T-helper 9 cell (primary cell): ENCODE results near the gene MEGF6.
A peak's percentile ranks its signal among the peaks of the same experiment; 100 is the strongest.

Experiments
- DNase-seq: peaks from one replicate; pipeline ENCODE4 v3.0.0-alpha.2; 2020

Gene MEGF6

GRCh38 chr1:3500265-3500835 is 111.0 kb downstream of the MEGF6 start:
- no peak for DNase-seq

GRCh38 chr1:3499611-3500010 is 111.7 kb downstream of the MEGF6 start:
- no peak for DNase-seq

GRCh38 chr1:3498986-3499385 is 112.3 kb downstream of the MEGF6 start:
- DNase-seq, result no peak

GRCh38 chr1:3498246-3498930 is 112.9 kb downstream of the MEGF6 start:
- no peak for DNase-seq

GRCh38 chr1:3497521-3497920 is 113.8 kb downstream of the MEGF6 start:
- no peak for DNase-seq

GRCh38 chr1:3496916-3497315 is 114.4 kb downstream of the MEGF6 start:
- no peak for DNase-seq

GRCh38 chr1:3495776-3496745 is 115.2 kb downstream of the MEGF6 start:
- no peak for DNase-seq

- DNase-seq, result no peak
Measured at GRCh38 chr1:3494321-3495308, 116.7 kb downstream of the MEGF6 start.

GRCh38 chr1:3492545-3493246 is 118.6 kb downstream of the MEGF6 start:
- DNase-seq, result no peak

- peak; percentile 87 for DNase-seq
Measured at GRCh38 chr1:3491291-3492246, 119.7 kb downstream of the MEGF6 start.

- DNase-seq, result no peak
Measured at GRCh38 chr1:3490046-3490745, 121.1 kb downstream of the MEGF6 start.

GRCh38 chr1:3488432-3488831 is 122.9 kb downstream of the MEGF6 start:
- DNase-seq, result no peak

GRCh38 chr1:3485016-3485415 is 126.3 kb downstream of the MEGF6 start:
- DNase-seq, result no peak

GRCh38 chr1:3483801-3484444 is 127.4 kb downstream of the MEGF6 start:
- DNase-seq, result peak; percentile 27

GRCh38 chr1:3483380-3483779 is 127.9 kb downstream of the MEGF6 start:
- no peak for DNase-seq

GRCh38 chr1:3482378-3482849 is 128.9 kb downstream of the MEGF6 start:
- DNase-seq, result no peak

- no peak for DNase-seq
Measured at GRCh38 chr1:3481836-3482375, 129.4 kb downstream of the MEGF6 start.

- no peak for DNase-seq
Measured at GRCh38 chr1:3481046-3481445, 130.3 kb downstream of the MEGF6 start.

GRCh38 chr1:3480369-3480719 is 131.0 kb downstream of the MEGF6 start:
- DNase-seq, result no peak
